ENCODE data around the gene CHST11.
"Not testable (repeated sequence)": the region's sequence is repeated elsewhere in the genome, so short reads cannot be mapped to it uniquely, and the experiment has no call there.

Gene CHST11

GRCh38 chr12:104566244-104566993, 109.7 kb downstream of the CHST11 start:
- no peak overlapping the region for H3K4me3 Mint-ChIP-seq
- no peaks in the 10 kb centered on the region for H3K9me3 Mint-ChIP-seq

GRCh38 chr12:104567832-104568486, 111.2 kb downstream of the CHST11 start:
- H3K27ac Mint-ChIP-seq: peak overlapping the region; percentile 79 to 87
- H3K27me3 Mint-ChIP-seq: no peaks in the 10 kb centered on the region

More at GRCh38 chr12:104566244-104566993, 109.7 kb downstream of the CHST11 start:
- Mint-ChIP-seq H3K27me3 (no peaks in the 10 kb centered on the region), H3K4me1 (ENCODE audit: low read depth in 2 of 2) (peaks cover 64 to 75% of the 10 kb centered on the region in 2 donors), H3K27ac (peak overlapping the region; percentile 79 to 85), H3K36me3 (ENCODE audit: insufficient read depth) (peaks cover 13% of the 10 kb centered on the region)
- no peak for ATAC-seq (replicated peaks)
- DNase-seq: no peak

GRCh38 chr12:104568487-104568868, 111.7 kb downstream of the CHST11 start:
- ATAC-seq (replicated peaks): no peak
- Mint-ChIP-seq H3K4me1 (ENCODE audit: low read depth in 2 of 2) (peaks cover 62 to 66% of the 10 kb centered on the region in 2 donors), H3K27ac (peak overlapping the region; percentile 79 to 87), H3K9me3 (no peaks in the 10 kb centered on the region), H3K4me3 (peak overlapping the region; percentile 62 to 66), H3K36me3 (ENCODE audit: insufficient read depth) (peaks cover 13% of the 10 kb centered on the region), H3K27me3 (no peaks in the 10 kb centered on the region)
- no peak for DNase-seq

More at GRCh38 chr12:104567832-104568486, 111.2 kb downstream of the CHST11 start:
- Mint-ChIP-seq H3K36me3 (ENCODE audit: insufficient read depth) (peaks cover 13% of the 10 kb centered on the region), H3K4me1 (ENCODE audit: low read depth in 2 of 2) (peaks cover 67 to 71% of the 10 kb centered on the region in 2 donors), H3K9me3 (no peaks in the 10 kb centered on the region), H3K4me3 (peak overlapping the region; percentile 62 to 66)
- DNase-seq (peak in 2 of 3 experiments; percentile 8 to 17), ATAC-seq (replicated peaks) (no peak)

- ATAC-seq (replicated peaks) (no peak), DNase-seq (no peak)
- peak overlapping the region; percentile 79 to 87 for H3K27ac Mint-ChIP-seq
- H3K27me3 Mint-ChIP-seq: no peaks in the 10 kb centered on the region
- peak overlapping the region; percentile 62 to 66 for H3K4me3 Mint-ChIP-seq
- H3K9me3 Mint-ChIP-seq: no peaks in the 10 kb centered on the region
- H3K36me3 Mint-ChIP-seq (ENCODE audit: insufficient read depth): peaks cover 13% of the 10 kb centered on the region
- H3K4me1 Mint-ChIP-seq (ENCODE audit: low read depth in 2 of 2): peaks cover 59 to 61% of the 10 kb centered on the region in 2 donors
These were observed 112.2 kb downstream of the CHST11 start for GRCh38 chr12:104568935-104569334.

GRCh38 chr12:104569346-104570173, 112.8 kb downstream of the CHST11 start:
- DNase-seq (peak; percentile 66 to 71 (median 67)), ATAC-seq (replicated peaks) (peak; percentile 85)
- no peaks in the 10 kb centered on the region for H3K27me3 Mint-ChIP-seq
- peaks cover 13% of the 10 kb centered on the region for H3K36me3 Mint-ChIP-seq (ENCODE audit: insufficient read depth)
- peak overlapping the region; percentile 79 to 87 for H3K27ac Mint-ChIP-seq
- peak overlapping the region; percentile 62 to 66 for H3K4me3 Mint-ChIP-seq
- H3K4me1 Mint-ChIP-seq (ENCODE audit: low read depth in 2 of 2): peaks cover 55 to 58% of the 10 kb centered on the region in 2 donors
- no peaks in the 10 kb centered on the region for H3K9me3 Mint-ChIP-seq

- Mint-ChIP-seq H3K4me3 (peak overlapping the region; percentile 62 to 66), H3K36me3 (ENCODE audit: insufficient read depth) (peaks cover 11% of the 10 kb centered on the region), H3K27me3 (no peaks in the 10 kb centered on the region), H3K4me1 (ENCODE audit: low read depth in 2 of 2) (peaks cover 57 to 62% of the 10 kb centered on the region in 2 donors), H3K27ac (peak overlapping the region; percentile 79 to 87), H3K9me3 (no peaks in the 10 kb centered on the region)
- no peak for DNase-seq
- peak; percentile 1 for ATAC-seq (replicated peaks)
These were observed 113.6 kb downstream of the CHST11 start for GRCh38 chr12:104570174-104570907.

GRCh38 chr12:104571328-104571727, 114.6 kb downstream of the CHST11 start:
- peak overlapping the region; percentile 5 to 66 for H3K4me3 Mint-ChIP-seq

GRCh38 chr12:104574353-104574752, 117.6 kb downstream of the CHST11 start:
- not testable (repeated sequence) for H3K9me3 Mint-ChIP-seq; H3K36me3 Mint-ChIP-seq (ENCODE audit: insufficient read depth); ATAC-seq (replicated peaks); DNase-seq; H3K27me3 Mint-ChIP-seq; H3K27ac Mint-ChIP-seq; H3K4me3 Mint-ChIP-seq
- H3K4me1 Mint-ChIP-seq (ENCODE audit: low read depth in 2 of 2): peaks cover 54 to 61% of the 10 kb centered on the region in 2 donors

More at GRCh38 chr12:104571328-104571727, 114.6 kb downstream of the CHST11 start:
- Mint-ChIP-seq H3K27me3 (no peaks in the 10 kb centered on the region), H3K27ac (no peak overlapping the region), H3K9me3 (no peaks in the 10 kb centered on the region), H3K36me3 (ENCODE audit: insufficient read depth) (peaks cover 9% of the 10 kb centered on the region), H3K4me1 (ENCODE audit: low read depth in 2 of 2) (peaks cover 59 to 61% of the 10 kb centered on the region in 2 donors)
- DNase-seq: no peak
- ATAC-seq (replicated peaks): no peak

GRCh38 chr12:104574758-104575157, 118.0 kb downstream of the CHST11 start:
- not testable (repeated sequence) for H3K9me3 Mint-ChIP-seq; H3K4me3 Mint-ChIP-seq; H3K36me3 Mint-ChIP-seq (ENCODE audit: insufficient read depth); DNase-seq; ATAC-seq (replicated peaks); H3K27me3 Mint-ChIP-seq
- Mint-ChIP-seq H3K4me1 (ENCODE audit: low read depth in 2 of 2) (peaks cover 54 to 61% of the 10 kb centered on the region in 2 donors), H3K27ac (peak overlapping the region in 1 of 2 donors; percentile 71)

GRCh38 chr12:104575442-104576186, 118.9 kb downstream of the CHST11 start:
- Mint-ChIP-seq H3K27me3 (no peaks in the 10 kb centered on the region), H3K4me1 (ENCODE audit: low read depth in 2 of 2) (peaks cover 53 to 60% of the 10 kb centered on the region in 2 donors), H3K36me3 (ENCODE audit: insufficient read depth) (no peaks in the 10 kb centered on the region), H3K9me3 (no peaks in the 10 kb centered on the region), H3K4me3 (no peak overlapping the region), H3K27ac (peak overlapping the region in 1 of 2 donors; percentile 71)
- ATAC-seq (replicated peaks) (no peak), DNase-seq (no peak)

- no peaks in the 10 kb centered on the region for H3K9me3 Mint-ChIP-seq
- no peaks in the 10 kb centered on the region for H3K36me3 Mint-ChIP-seq (ENCODE audit: insufficient read depth)
- no peaks in the 10 kb centered on the region for H3K27me3 Mint-ChIP-seq
- peaks cover 57 to 64% of the 10 kb centered on the region in 2 donors for H3K4me1 Mint-ChIP-seq (ENCODE audit: low read depth in 2 of 2)
- peak overlapping the region in 1 of 2 donors; percentile 67 for H3K27ac Mint-ChIP-seq
- DNase-seq: no peak
- H3K4me3 Mint-ChIP-seq: no peak overlapping the region
- ATAC-seq (replicated peaks): no peak
These were observed 119.5 kb downstream of the CHST11 start for GRCh38 chr12:104576187-104576778.

All from effector memory CD8-positive, alpha-beta T cell (primary cell).